VCaP (cell line): Measurements from ENCODE around the gene KDSR.
A peak's percentile ranks its signal among the peaks of the same experiment; 100 is the strongest.

Experiments
- H3K27ac ChIP-seq: fragments of 450-650 bp; 2 replicates; pipeline ENCODE4 v1.5.1; 2017
- CTCF ChIP-seq: fragments of 450-650 bp; conservative IDR thresholded peaks from 2 replicates; pipeline ENCODE4 v1.5.1; 2017; ENCODE audit warnings: mild to moderate bottlenecking, moderate library complexity

KDSR gene

DNA sequence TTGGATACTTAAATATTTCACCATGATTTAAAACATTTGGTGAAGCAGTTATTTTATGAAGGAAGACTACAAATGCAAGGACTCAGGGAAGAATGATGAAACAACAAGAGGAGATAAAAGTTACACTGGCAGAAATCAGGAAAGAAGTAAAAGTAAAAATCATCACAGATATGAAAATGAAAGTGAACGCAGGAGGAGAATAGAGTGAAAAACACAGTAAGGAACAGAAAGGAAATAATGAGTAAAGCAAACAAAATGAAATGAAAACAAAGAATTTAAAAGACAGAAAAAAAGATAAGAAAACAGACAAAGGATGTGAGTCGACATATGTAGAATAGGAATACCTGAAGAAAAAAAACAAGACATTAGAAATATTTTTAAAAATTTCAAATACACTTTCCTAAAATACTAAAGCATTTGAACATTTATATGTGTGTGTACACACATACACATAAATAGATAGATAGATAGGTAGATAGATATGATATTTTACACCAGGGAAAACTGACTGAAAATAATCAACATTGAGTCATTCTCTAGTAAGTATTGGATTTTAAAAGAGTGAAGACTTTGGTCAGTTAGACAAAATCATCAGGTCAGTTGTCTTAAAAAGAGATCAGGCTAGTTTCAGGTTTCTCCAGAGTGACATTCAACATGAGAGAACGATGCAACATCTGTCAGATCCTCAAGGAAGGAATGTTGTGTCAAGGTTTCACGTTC, 12.1 kb upstream of the KDSR start:
- no peak overlapping the region for H3K27ac ChIP-seq
- TF ChIP-seq CTCF, result no peak

DNA sequence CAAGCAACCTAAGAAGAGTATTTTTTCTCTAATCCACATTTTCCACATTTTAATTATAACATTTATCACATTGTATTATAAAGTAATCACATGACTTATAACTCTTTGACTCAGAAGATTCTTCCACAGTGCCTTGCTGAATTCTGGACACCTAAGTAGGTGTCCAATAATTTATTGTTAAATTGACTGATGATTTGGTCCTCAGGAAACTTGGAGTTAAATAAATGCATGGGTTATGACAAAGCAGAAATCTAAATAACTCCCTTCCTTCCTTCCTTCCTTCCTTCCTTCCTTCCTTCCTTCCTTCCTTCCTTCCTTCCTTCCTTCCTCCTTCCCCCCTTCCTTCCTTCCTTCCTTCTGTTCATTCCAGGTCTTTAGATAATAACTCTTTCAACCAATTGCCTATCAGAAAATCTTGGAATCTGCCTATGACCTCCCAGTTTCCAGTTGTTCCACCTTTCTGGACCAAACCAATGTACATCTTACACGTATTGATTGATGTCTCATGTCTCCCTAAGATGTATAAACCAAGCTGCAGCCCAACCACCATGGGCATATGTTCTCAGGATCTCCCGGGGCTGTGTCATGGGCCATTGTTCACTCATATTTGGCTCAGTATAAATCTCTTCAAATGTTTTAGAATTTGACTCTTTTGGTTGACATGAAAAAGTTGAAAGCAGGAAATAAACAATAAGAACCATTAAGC, 10.4 kb upstream of the KDSR start:
- H3K27ac ChIP-seq, result no peak overlapping the region

GRCh38 chr18:63376538-63376937, 9.5 kb upstream of the KDSR start:
- TF ChIP-seq CTCF, result no peak
- no peak overlapping the region for H3K27ac ChIP-seq

More for the DNA sequence above, 10.4 kb upstream of the KDSR start:
- TF ChIP-seq CTCF, result no peak

GRCh38 chr18:63374540-63374939, 7.5 kb upstream of the KDSR start:
- no peak for TF ChIP-seq CTCF

DNA sequence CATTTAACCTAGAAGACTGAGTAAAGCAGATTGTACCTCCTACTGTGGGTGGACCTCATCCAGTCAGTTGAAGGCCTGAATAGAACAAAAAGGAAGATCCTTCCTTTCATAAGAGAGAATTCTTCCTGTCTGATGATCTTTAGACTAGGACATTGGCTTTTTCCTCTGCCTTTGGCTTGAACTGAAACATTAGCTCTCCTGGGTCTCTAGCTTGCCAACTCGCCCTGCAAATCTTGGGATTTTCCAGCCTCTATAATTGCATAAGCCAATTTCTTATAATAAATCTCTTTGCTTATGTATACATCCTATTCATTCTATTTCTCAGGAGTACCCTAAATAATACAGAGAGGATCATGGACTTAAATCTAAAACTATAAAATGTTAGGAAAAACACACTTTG, 6.2 kb upstream of the KDSR start:
- no peak for TF ChIP-seq CTCF
- H3K27ac ChIP-seq, result no peak overlapping the region

More at GRCh38 chr18:63374540-63374939, 7.5 kb upstream of the KDSR start:
- no peak overlapping the region for H3K27ac ChIP-seq

- TF ChIP-seq CTCF, result no peak
- H3K27ac ChIP-seq, result 0 out of 2 replicates have a peak overlapping the region, but pooled peaks have one; percentile 89
Measured at GRCh38 chr18:63368611-63369010, 1.6 kb upstream of the KDSR start.

- peak overlapping the region; percentile 89 for H3K27ac ChIP-seq
- no peak for TF ChIP-seq CTCF
Measured at GRCh38 chr18:63366213-63367052, 573 bp downstream of the KDSR start.
